K562 (cell line): ENCODE data around the gene CATSPER3. TPM values are rescaled to one million over a fixed set of nuclear protein-coding genes. Genes with fewer than 3 reads are reported as not detected.

Source experiments
- ATAC-seq: fragments of 200-7000 bp; cut with Tn5 transposase; 3 replicates; pipeline ENCODE4 v1.9.1; 2020; ENCODE audit warnings: moderate library complexity
- BruUV-seq: library from RNA; stranded (reverse); fragments of 400-500 nt; replicated peaks from 2 replicates; lab custom pipeline; 2021; lab: Mats Ljungman, UMichigan
- CTCF ChIA-PET: fragments of 300-600 bp; formaldehyde crosslinking; extraction: SDS; loops from one replicate; lab custom pipeline; 2021; ENCODE audit warnings: low intra/inter-chr PET ratio; lab: Yijun Ruan, JAX
- POLR2A ChIA-PET: fragments of 300-600, 350-650 bp; sonication (Branson Sonifier 250); formaldehyde crosslinking; extraction: SDS; loops from one replicate; lab custom pipeline; 2021; ENCODE audit warnings: antibody characterized with exemption, inconsistent platforms; lab: Yijun Ruan, JAX
- DNase-seq, 4 experiments: peaks; one replicate each; pipeline versions ENCODE4 v3.0.0 to v3.0.0-alpha.2; 2011 to 2018; ENCODE audit warnings: low spot score in 3 of 4, mixed read lengths in 3 of 4; ENCODE audit errors: extremely low read depth in 1 of 4
- FAIRE-seq: peaks from 2 replicates; lab custom pipeline; 2011; peaks lifted over from hg19 to GRCh38; lab: Jason Lieb, UNC
- H2AFZ ChIP-seq: 2 replicates; pipeline ENCODE4 v1.6.0; 2011; ENCODE audit warnings: low read depth, low read length, control low read depth, inconsistent platforms
- H3K27ac ChIP-seq: fragments of 200-600 bp; 3 replicates; pipeline ENCODE4 v1.8.0; 2011; ENCODE audit warnings: low read depth, mild to moderate bottlenecking, control low read depth, inconsistent platforms, low read length, moderate library complexity, mixed read lengths; ENCODE audit errors: extremely low read depth
- H3K27me3 ChIP-seq, 2 experiments: fragments of 300-600 bp in 1 of 2; 2 replicates in 1 of 2; 3 replicates in 1 of 2; pipeline versions ENCODE4 v1.6.0 to v1.8.0; 2011; ENCODE audit warnings: inconsistent platforms in 2 of 2, low read length in 2 of 2, mild to moderate bottlenecking in 1 of 2, mixed read lengths in 1 of 2, moderate library complexity in 1 of 2; ENCODE audit not compliant: control insufficient read depth in 2 of 2, insufficient read depth in 2 of 2
- H3K36me3 ChIP-seq: fragments of 300-600 bp; 3 replicates; pipeline ENCODE4 v1.8.0; 2011; ENCODE audit warnings: mild to moderate bottlenecking, low read length, inconsistent platforms; ENCODE audit not compliant: control insufficient read depth, insufficient read depth
- H3K4me1 ChIP-seq, 2 experiments: fragments of 200-600 bp in 1 of 2; replicated peaks in 1 of 2; 2 replicates in 1 of 2; 3 replicates in 1 of 2; pipeline versions ENCODE4 v1.5.1 to v1.8.0; 2011; ENCODE audit warnings: inconsistent platforms in 2 of 2, low read length in 2 of 2, mild to moderate bottlenecking in 1 of 2, mixed read lengths in 1 of 2, moderate library complexity in 1 of 2; ENCODE audit not compliant: control insufficient read depth in 2 of 2, insufficient read depth in 2 of 2
- H3K4me2 ChIP-seq: 2 replicates; pipeline ENCODE4 v1.6.1; 2011; ENCODE audit warnings: low read length, control low read depth, inconsistent platforms, mixed read lengths; ENCODE audit not compliant: insufficient read depth
- H3K4me3 ChIP-seq: fragments of 200-600 bp; sonication (generic), shearing (Covaris generic); 2 replicates; pipeline ENCODE4 v1.5.1; 2016; ENCODE audit warnings: control low read depth, inconsistent platforms
- H3K79me2 ChIP-seq: fragments of 200-600 bp; 3 replicates; pipeline ENCODE4 v1.8.0; 2011; ENCODE audit warnings: low read length, inconsistent platforms; ENCODE audit not compliant: control insufficient read depth, insufficient read depth
- H3K9ac ChIP-seq, 2 experiments: 2 replicates each; pipeline versions ENCODE4 v1.6.0 to v1.6.1; 2011; ENCODE audit warnings: low read depth in 2 of 2, low read length in 2 of 2, control low read depth in 1 of 2, inconsistent platforms in 1 of 2, mild to moderate bottlenecking in 1 of 2, mixed read lengths in 1 of 2; ENCODE audit not compliant: insufficient read depth in 1 of 2
- H3K9me1 ChIP-seq: one replicate; pipeline ENCODE4 v1.6.0; 2011; ENCODE audit warnings: inconsistent platforms, mild to moderate bottlenecking, low read length, moderate library complexity; ENCODE audit not compliant: control insufficient read depth, insufficient read depth
- H3K9me3 ChIP-seq: replicated peaks from 2 replicates; pipeline ENCODE4 v1.5.1; 2011; ENCODE audit warnings: low read depth, low read length, inconsistent platforms; ENCODE audit not compliant: control insufficient read depth, insufficient read depth
- H4K20me1 ChIP-seq: replicated peaks from 2 replicates; pipeline ENCODE4 v1.6.1; 2011; ENCODE audit warnings: low read length, inconsistent platforms, mixed read lengths; ENCODE audit not compliant: control insufficient read depth, insufficient read depth
- FOXJ2 ChIP-seq: fragments of 200-800 bp; sonication (Bioruptor generic); IDR thresholded peaks from 2 replicates; pipeline ENCODE4 v1.6.1; 2016; ENCODE audit warnings: missing genetic modification characterization, missing compliant biosample characterization
- PHF21A ChIP-seq: fragments of 450-650 bp; IDR thresholded peaks from 2 replicates; pipeline ENCODE4 v1.6.1; 2017; ENCODE audit warnings: low read depth, borderline replicate concordance
- RFX1 ChIP-seq: fragments of 450-650 bp; IDR thresholded peaks from 2 replicates; pipeline ENCODE4 v1.6.1; 2016; ENCODE audit warnings: mild to moderate bottlenecking, moderate library complexity
- SMC3 ChIP-seq: conservative IDR thresholded peaks from 2 replicates; pipeline ENCODE4 v1.6.1; 2011; ENCODE audit warnings: low read depth, low read length, improper control_type of control experiment; ENCODE audit not compliant: insufficient read depth
- SNRNP70 ChIP-seq: fragments of 200-400 bp; formaldehyde crosslinking; optimal IDR thresholded peaks from 2 replicates; pipeline ENCODE3; 2017; ENCODE audit warnings: low read depth, low read length
- SPI1 ChIP-seq: IDR thresholded peaks from 2 replicates; pipeline ENCODE4 v1.6.1; 2011; ENCODE audit warnings: low read depth, low read length, control low read depth, borderline replicate concordance
- SREBF2 ChIP-seq: sonication (generic); formaldehyde crosslinking; IDR thresholded peaks from 2 replicates; pipeline ENCODE4 v1.4.0; 2020; ENCODE audit warnings: mild to moderate bottlenecking, missing genetic modification reagents
- WGBS: fragments of 100-300 bp; shearing (Covaris generic); methylation state at CpG from one replicate; pipeline ENCODE4 v1.1.6; 2016; ENCODE audit warnings: low coverage, mixed read lengths; ENCODE audit not compliant: insufficient coverage; ENCODE audit errors: missing lambda C conversion rate; 5-methylcytosine and 5-hydroxymethylcytosine counted together
- in situ Hi-C: fragments of 300-500 bp; cut with MboI; formaldehyde crosslinking; loops from 4 replicates; pipeline ENCODE4 v1.15.0; 2018; ENCODE audit warnings: inconsistent platforms, mixed read lengths
- intact Hi-C: fragments of 100-400 bp; cut with micrococcal nuclease; formaldehyde crosslinking; loops from 2 replicates; pipeline ENCODE4 v1.14.2; 2022
- polyA plus RNA-seq, 8 experiments: library from polyadenylated mRNA; depleted of rRNA in 4 of 8; stranded (reverse) in 5 of 8; unstranded in 3 of 8; fragments of >200 nt; fragmentation: Nextera tagmentation in 2 of 8; fragmentation: Illumina TruSeq in 1 of 8; extraction: Ambion mirVana in 2 of 8; extraction: Trizol in 1 of 8; gene quantifications; 2 replicates each; pipeline versions ENCODE4 v1.2.1 to v1.2.3, GENCODE V29; 2011 to 2014; ENCODE audit warnings: inconsistent platforms in 1 of 8, missing spikeins in 1 of 8
- total RNA-seq, 7 experiments: library from RNA; depleted of rRNA in 6 of 7; stranded (reverse); fragments of >200 nt in 6 of 7; fragmentation: Illumina TruSeq in 2 of 7; extraction: Trizol in 2 of 7; gene quantifications; 2 replicates each; pipeline versions ENCODE4 v1.2.1 to v1.2.3, GENCODE V29; 2011 to 2021; ENCODE audit warnings: low replicate concordance in 1 of 7
- TF ChIP-seq, protein P1 (sequence below): sonication (generic); formaldehyde crosslinking; IDR thresholded peaks from 2 replicates; pipeline ENCODE4 v1.8.1; 2023; ENCODE audit warnings: mild to moderate bottlenecking, missing genetic modification reagents
- TF ChIP-seq, protein P2 (sequence below): fragments of 250-450 bp; sonication (Bioruptor Pico); IDR thresholded peaks from 2 replicates; pipeline ENCODE4 v1.5.1; 2021; ENCODE audit warnings: mild to moderate bottlenecking
- TF ChIP-seq, protein P3 (sequence below): fragments of 450-650 bp; formaldehyde crosslinking; IDR thresholded peaks from 2 replicates; pipeline ENCODE4 v1.4.0; 2022; ENCODE audit warnings: mild to moderate bottlenecking, moderate library complexity

The CATSPER3 gene
- total and polyA plus RNA-seq, 9 of the 15 experiments (the other 6 are each of a cell fraction or from before 2014, with no cell fraction given) = 0.14 to 1.5 (median 0.49) TPM

- H3K9ac ChIP-seq = no peak overlapping the region; a peak in 1 of 4 replicates
- H4K20me1 ChIP-seq = 0 out of 2 replicates have a peak, but pooled peaks cover 5% of the 10 kb centered on the region
- BruUV-seq = no TSS peak
- 28% methylated on average over 3 of the region's 3 CpGs for WGBS
- no peaks in the 10 kb centered on the region for H3K36me3 ChIP-seq
- no peak overlapping the region for H2AFZ ChIP-seq
- ChIA-PET CTCF (no interaction called here), POLR2A (interaction anchor here (0.6 to 1.4 kb wide), 7 partner anchors 7 to 133 kb away, joined by 3 to 7 read pairs (median 4); no protein-coding TSS in a partner anchor)
- no peak overlapping the region for H3K4me2 ChIP-seq
- no peaks in the 10 kb centered on the region for H3K79me2 ChIP-seq
- FAIRE-seq (no peak), DNase-seq (no peak), ATAC-seq (no peak)
- in situ Hi-C loops (no loop called here), intact Hi-C loops (no loop called here)
- no peaks in the 10 kb centered on the region for H3K9me1 ChIP-seq
- TF ChIP-seq SPI1 (peak; percentile 88), RFX1 (peak; percentile 58), PHF21A (no peak)
- H3K27ac ChIP-seq = no peak overlapping the region
- no peaks in the 10 kb centered on the region for H3K27me3 ChIP-seq
- H3K9me3 ChIP-seq = no peaks in the 10 kb centered on the region
- peaks cover 26 to 37% of the 10 kb centered on the region in 2 experiments; a peak in 4 of 5 replicates for H3K4me1 ChIP-seq
- H3K4me3 ChIP-seq = no peak overlapping the region
Observed at GRCh38 chr5:135053278-135053677, 85.6 kb downstream of the CATSPER3 start.

DNA sequence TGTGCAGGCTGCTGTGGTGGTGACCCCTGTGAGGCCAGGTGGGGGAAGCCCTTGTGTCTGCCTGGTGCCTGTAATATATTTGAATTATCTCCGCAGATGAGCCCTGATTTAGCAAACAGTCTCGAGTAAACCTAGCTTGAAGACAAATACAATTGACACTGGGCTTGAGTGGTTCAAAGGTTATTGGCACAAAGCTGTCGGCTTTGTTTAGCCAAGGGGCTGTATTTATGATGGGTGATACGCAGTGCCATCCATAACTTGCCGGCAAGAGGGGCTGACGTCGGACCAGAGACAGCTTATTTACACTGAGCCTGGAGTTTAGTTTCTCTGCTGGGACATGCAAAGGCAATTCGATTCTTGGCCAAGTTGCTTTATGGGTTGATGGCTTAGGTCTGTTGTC is 86.3 kb downstream of the CATSPER3 start:
- no peak overlapping the region for H3K4me3 ChIP-seq
- ChIA-PET POLR2A (interaction anchor here (0.5 to 1.4 kb wide), 2 partner anchors 19 to 120 kb away, joined by 3 to 5 read pairs; no protein-coding TSS in a partner anchor), CTCF (no interaction called here)
- H3K9me3 ChIP-seq = no peaks in the 10 kb centered on the region
- peaks cover 26 to 37% of the 10 kb centered on the region in 2 experiments; a peak in 4 of 5 replicates for H3K4me1 ChIP-seq
- intact Hi-C loops = no loop called here
- WGBS = 53% methylated on average over 8 of the region's 8 CpGs
- no peak for DNase-seq
- no peak for ATAC-seq
- in situ Hi-C loops = no loop called here
- H3K36me3 ChIP-seq = no peaks in the 10 kb centered on the region
- H3K79me2 ChIP-seq = no peaks in the 10 kb centered on the region
- 0 out of 2 replicates have a peak, but pooled peaks cover 5% of the 10 kb centered on the region for H4K20me1 ChIP-seq
- no TSS peak for BruUV-seq
- no peak overlapping the region for H2AFZ ChIP-seq
- no peak overlapping the region for H3K27ac ChIP-seq
- no peaks in the 10 kb centered on the region for H3K9me1 ChIP-seq
- H3K27me3 ChIP-seq = peaks cover 0 to 5% of the 10 kb centered on the region in 2 experiments; a peak in 1 of 5 replicates
- FAIRE-seq = peak; percentile 54
- H3K9ac ChIP-seq = no peak overlapping the region
- TF ChIP-seq, protein P1, sequence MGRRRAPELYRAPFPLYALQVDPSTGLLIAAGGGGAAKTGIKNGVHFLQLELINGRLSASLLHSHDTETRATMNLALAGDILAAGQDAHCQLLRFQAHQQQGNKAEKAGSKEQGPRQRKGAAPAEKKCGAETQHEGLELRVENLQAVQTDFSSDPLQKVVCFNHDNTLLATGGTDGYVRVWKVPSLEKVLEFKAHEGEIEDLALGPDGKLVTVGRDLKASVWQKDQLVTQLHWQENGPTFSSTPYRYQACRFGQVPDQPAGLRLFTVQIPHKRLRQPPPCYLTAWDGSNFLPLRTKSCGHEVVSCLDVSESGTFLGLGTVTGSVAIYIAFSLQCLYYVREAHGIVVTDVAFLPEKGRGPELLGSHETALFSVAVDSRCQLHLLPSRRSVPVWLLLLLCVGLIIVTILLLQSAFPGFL (CRISPR knock-in tag) = no peak
- TF ChIP-seq SREBF2 (CRISPR knock-in tag) (no peak), SMC3 (no peak), FOXJ2 (tag) (no peak), SNRNP70 (no peak)
- TF ChIP-seq, protein P2, sequence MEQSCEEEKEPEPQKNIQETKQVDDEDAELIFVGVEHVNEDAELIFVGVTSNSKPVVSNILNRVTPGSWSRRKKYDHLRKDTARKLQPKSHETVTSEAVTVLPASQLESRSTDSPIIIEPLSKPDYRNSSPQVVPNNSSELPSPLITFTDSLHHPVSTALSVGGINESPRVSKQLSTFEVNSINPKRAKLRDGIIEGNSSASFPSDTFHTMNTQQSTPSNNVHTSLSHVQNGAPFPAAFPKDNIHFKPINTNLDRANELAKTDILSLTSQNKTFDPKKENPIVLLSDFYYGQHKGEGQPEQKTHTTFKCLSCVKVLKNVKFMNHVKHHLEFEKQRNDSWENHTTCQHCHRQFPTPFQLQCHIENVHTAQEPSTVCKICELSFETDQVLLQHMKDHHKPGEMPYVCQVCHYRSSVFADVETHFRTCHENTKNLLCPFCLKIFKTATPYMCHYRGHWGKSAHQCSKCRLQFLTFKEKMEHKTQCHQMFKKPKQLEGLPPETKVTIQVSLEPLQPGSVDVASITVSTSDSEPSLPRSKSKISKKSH (CRISPR knock-in tag) = no peak
- TF ChIP-seq, protein P3, sequence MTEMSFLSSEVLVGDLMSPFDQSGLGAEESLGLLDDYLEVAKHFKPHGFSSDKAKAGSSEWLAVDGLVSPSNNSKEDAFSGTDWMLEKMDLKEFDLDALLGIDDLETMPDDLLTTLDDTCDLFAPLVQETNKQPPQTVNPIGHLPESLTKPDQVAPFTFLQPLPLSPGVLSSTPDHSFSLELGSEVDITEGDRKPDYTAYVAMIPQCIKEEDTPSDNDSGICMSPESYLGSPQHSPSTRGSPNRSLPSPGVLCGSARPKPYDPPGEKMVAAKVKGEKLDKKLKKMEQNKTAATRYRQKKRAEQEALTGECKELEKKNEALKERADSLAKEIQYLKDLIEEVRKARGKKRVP = no peak
- no peak overlapping the region for H3K4me2 ChIP-seq
